Pancreas (tissue), 10 donors: Measurements from ENCODE around the gene HDAC10. TPM values are rescaled to one million over a fixed set of nuclear protein-coding genes. Genes with fewer than 3 reads are reported as not detected.
A peak's percentile ranks its signal among the peaks of the same experiment; 100 is the strongest.

ENCODE experiments used
- ATAC-seq, 4 donors: fragments of 200-7000 bp; cut with Tn5 transposase; one replicate each; pipeline versions ENCODE4 v1.8.0 to v1.9.1; 2020; ENCODE audit warnings: mild to moderate bottlenecking in 4 of 4, moderate library complexity in 4 of 4
- DNase-seq, 6 donors: peaks; one replicate each; pipeline ENCODE4 v3.0.0-alpha.2; 2020
- FAIRE-seq: peaks from 2 replicates; lab custom pipeline; 2012; peaks lifted over from hg19 to GRCh38; lab: Jason Lieb, UNC
- H3K27ac ChIP-seq, 4 donors: fragments of 200-600 bp; sonication (generic); 1 replicate in 3 of 4; 2 replicates in 1 of 4; pipeline versions ENCODE4 v1.5.0 to v1.8.0; 2020
- H3K27me3 ChIP-seq, 4 donors: fragments of 200-600 bp; one replicate each; pipeline ENCODE4 v1.8.0; 2021
- H3K36me3 ChIP-seq, 3 donors: fragments of 200-600 bp; sonication (generic) in 1 of 3; one replicate each; pipeline versions ENCODE4 v1.5.0 to v1.8.0; 2020 to 2021
- H3K4me1 ChIP-seq, 3 donors: fragments of 200-600 bp; one replicate each; pipeline ENCODE4 v1.8.0; 2021
- H3K4me3 ChIP-seq, 4 donors: fragments of 200-600 bp; sonication (generic) in 2 of 4; one replicate each; pipeline versions ENCODE4 v1.5.0 to v1.8.0; 2020 to 2021
- H3K9me3 ChIP-seq, 4 donors: fragments of 200-600 bp; one replicate each; pipeline ENCODE4 v1.8.0; 2021
- WGBS, 2 donors: extraction: QIAGEN DNeasy Blood & Tissue Kit; methylation state at CpG; one replicate each; pipeline ENCODE4 v1.1.7; 2013; 5-methylcytosine and 5-hydroxymethylcytosine counted together
- intact Hi-C, 3 donors: fragments of 100-400 bp; cut with DNase I; formaldehyde crosslinking; loops; one replicate each; pipeline versions ENCODE4 v1.11.1 to v1.14.2; 2022
- polyA plus RNA-seq, 2 donors: library from polyadenylated mRNA; stranded (reverse); fragments of 200-250 nt; gene quantifications; one replicate each; pipeline ENCODE4 v1.2.3, GENCODE V29; 2013
- total RNA-seq, 6 donors: library from RNA; stranded (reverse); fragmentation: NEBNext Ultra II Directional in 4 of 6; extraction: Animal tissue kit (Norgen Biotek cat#: 25700) in 4 of 6; gene quantifications; one replicate each; pipeline versions ENCODE4 v1.2.1 to v1.2.4, GENCODE V29; 2021 to 2023
- TF ChIP-seq, protein P1 (sequence below), 4 donors: fragments of 200-600 bp; sonication (generic) in 3 of 4; IDR thresholded peaks; one replicate each; pipeline versions ENCODE4 v1.5.0 to v1.8.0; 2021; ENCODE audit warnings: antibody characterized with exemption in 4 of 4
- donor health status: healthy with polysubstance abuse.
- donor health status: DM: no; HTN: no; CAD: no; lungs with moderate emphysema.
- donor health status: DM: no; HTN: no; CAD: no.
- donor health status: control.
- donor health status: control.
- donor health status: Bipolar disorder and iron deficiency.
- donor health status: DM: yes; HTN: yes; CAD: no.
- donor health status: DM: no; HTN: no; CAD: no.
- donor health status: DM: no; HTN: no; CAD: no.
- donor health status: DM: yes; HTN: yes; CAD: no.

Gene HDAC10
- total and polyA plus RNA-seq, 8 donors = 17.0 to 78.3 (median 21.8) TPM

DNA sequence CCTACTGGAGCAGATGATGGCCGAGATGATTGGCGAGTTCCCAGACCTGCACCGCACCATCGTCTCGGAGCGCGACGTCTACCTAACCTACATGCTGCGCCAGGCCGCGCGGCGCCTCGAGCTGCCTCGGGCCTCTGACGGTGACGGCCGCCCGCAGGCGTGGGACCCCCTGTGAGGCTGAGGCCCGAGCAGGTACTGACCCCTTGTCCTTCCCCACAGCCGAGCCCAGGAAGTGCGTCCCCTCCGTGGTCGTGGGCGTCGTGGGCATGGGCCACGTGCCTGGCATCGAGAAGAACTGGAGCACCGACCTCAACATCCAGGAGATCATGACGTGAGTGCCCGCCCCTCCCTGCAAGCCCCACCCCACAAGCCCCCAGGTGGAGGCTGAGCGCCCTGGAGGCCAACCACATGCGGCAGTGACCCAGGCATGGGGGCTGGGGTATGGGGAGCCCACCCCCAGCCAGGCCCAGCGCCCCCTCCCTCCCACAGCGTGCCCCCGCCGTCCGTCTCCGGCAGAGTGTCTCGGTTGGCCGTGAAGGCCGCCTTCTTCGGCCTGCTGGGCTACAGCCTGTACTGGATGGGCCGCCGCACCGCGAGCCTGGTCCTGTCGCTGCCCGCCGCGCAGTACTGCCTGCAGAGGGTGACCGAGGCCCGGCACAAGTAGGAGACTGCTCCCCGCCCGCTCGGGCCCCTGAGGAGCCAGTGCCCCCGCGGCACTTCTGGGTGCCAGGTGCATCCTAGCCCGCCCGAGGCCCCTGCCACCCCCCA lies 53.0 kb downstream of the HDAC10 start:
- intact Hi-C loops = no loop called here
- TF ChIP-seq, protein P1, sequence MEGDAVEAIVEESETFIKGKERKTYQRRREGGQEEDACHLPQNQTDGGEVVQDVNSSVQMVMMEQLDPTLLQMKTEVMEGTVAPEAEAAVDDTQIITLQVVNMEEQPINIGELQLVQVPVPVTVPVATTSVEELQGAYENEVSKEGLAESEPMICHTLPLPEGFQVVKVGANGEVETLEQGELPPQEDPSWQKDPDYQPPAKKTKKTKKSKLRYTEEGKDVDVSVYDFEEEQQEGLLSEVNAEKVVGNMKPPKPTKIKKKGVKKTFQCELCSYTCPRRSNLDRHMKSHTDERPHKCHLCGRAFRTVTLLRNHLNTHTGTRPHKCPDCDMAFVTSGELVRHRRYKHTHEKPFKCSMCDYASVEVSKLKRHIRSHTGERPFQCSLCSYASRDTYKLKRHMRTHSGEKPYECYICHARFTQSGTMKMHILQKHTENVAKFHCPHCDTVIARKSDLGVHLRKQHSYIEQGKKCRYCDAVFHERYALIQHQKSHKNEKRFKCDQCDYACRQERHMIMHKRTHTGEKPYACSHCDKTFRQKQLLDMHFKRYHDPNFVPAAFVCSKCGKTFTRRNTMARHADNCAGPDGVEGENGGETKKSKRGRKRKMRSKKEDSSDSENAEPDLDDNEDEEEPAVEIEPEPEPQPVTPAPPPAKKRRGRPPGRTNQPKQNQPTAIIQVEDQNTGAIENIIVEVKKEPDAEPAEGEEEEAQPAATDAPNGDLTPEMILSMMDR (IDR thresholded peaks at IDR 0.05) = no peak
- Histone ChIP-seq H3K27ac (no peak overlapping the region), H3K4me1 (peaks cover 0 to 13% (median 10%) of the 10 kb centered on the region in 3 donors), H3K36me3 (peaks cover 0 to 30% (median 0%) of the 10 kb centered on the region in 3 donors), H3K27me3 (no peaks in the 10 kb centered on the region), H3K4me3 (no peak overlapping the region), H3K9me3 (no peaks in the 10 kb centered on the region)
- no peak for FAIRE-seq
- ATAC-seq = no peak
- DNase-seq = peak in 3 of 6 donors; percentile 25 to 85 (median 60)
- 94 to 96% methylated on average over 51 to 61 of the region's 61 CpGs for WGBS, 2 donors

DNA sequence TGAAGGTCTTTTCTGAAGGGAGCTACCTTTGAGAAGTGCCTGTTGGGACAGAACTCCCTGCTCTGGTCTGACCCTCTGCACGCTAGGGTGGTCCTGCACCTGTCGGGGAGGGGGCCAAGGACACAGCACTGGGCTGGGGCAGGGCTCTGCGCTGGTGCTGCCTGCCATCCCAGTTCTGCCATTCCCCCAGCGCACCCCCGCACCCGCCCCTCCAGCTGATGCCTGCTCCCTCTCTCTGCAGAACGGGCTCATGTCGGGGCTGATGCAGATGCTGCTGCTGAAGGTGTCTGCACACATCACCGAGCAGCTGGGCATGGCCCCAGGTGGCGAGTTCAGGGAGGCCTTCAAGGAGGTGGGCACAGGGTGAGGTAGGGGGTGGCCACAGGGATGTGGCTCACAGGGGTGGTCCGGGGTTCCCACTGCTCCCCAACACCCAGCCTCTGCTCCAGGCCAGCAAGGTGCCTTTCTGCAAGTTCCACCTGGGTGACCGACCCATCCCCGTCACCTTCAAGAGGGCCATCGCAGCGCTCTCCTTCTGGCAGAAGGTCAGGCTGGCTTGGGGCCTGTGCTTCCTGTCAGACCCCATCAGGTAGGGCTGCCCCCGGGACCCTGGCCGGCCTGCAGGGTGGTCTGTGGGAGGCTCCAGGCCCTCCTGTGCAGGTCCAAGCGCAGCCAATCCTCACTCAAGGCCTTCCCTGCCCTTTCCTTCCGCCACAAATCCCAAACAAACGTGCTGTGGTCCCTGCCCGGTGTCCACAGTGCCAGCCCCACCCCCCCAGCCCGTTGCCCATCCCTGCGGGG lies 53.9 kb downstream of the HDAC10 start:
- Histone ChIP-seq H3K4me1 (peaks cover under 1 to 11% (median 7%) of the 10 kb centered on the region in 3 donors), H3K27ac (no peak overlapping the region), H3K36me3 (peaks cover 0 to 30% (median 0%) of the 10 kb centered on the region in 3 donors), H3K9me3 (no peaks in the 10 kb centered on the region), H3K4me3 (no peak overlapping the region), H3K27me3 (no peaks in the 10 kb centered on the region)
- ATAC-seq = no peak
- TF ChIP-seq, protein P1 (IDR thresholded peaks at IDR 0.05) = no peak
- DNase-seq = peak in 2 of 6 donors; percentile 49 to 79
- intact Hi-C loops = no loop called here
- no peak for FAIRE-seq
- 86 to 89% methylated on average over 22 to 23 of the region's 23 CpGs for WGBS, 2 donors

DNA sequence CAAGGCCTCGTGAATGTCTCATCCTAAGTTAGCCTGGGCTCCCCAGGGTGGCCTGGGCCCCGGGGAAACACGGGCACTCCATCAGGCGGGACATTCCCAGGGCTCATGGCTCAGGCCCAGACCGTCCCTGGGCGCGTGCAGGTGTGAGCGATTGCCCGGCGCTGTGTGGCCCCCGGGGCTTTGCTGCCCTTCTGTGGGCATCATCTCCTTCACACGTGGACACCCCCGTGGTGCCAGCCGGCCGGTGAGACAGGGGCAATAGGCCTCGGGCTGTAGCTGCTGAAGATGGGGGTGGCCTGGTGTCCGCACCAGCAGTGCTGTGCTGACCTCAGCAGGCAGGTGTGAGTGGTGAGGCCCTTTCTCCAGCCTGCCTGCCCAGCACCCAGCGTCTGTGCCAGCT lies 54.8 kb downstream of the HDAC10 start:
- Histone ChIP-seq H3K4me1 (peaks cover 7 to 15% (median 10%) of the 10 kb centered on the region in 3 donors), H3K27me3 (no peaks in the 10 kb centered on the region), H3K4me3 (no peak overlapping the region), H3K9me3 (no peaks in the 10 kb centered on the region), H3K36me3 (peaks cover 0 to 30% (median 0%) of the 10 kb centered on the region in 3 donors), H3K27ac (no peak overlapping the region)
- DNase-seq (peak in 2 of 6 donors; percentile 36 to 71), ATAC-seq (no peak), FAIRE-seq (no peak)
- WGBS, 2 donors = 88 to 90% methylated on average over 18 of the region's 18 CpGs
- intact Hi-C loops = no loop called here
- TF ChIP-seq, protein P1 (IDR thresholded peaks at IDR 0.05) = no peak

Other genes with a start within 250 kb of the HDAC10 start
- gene IL17REL, start 238.5 kb downstream of the HDAC10 start, total RNA-seq = not detected
- gene IL17REL, start 238.5 kb downstream of the HDAC10 start, polyA plus RNA-seq = not detected
- not detected for gene TTLL8, start 193.0 kb downstream of the HDAC10 start, total RNA-seq
- gene TTLL8, start 193.0 kb downstream of the HDAC10 start, polyA plus RNA-seq = not detected
- gene MLC1, start 165.8 kb downstream of the HDAC10 start, total RNA-seq = under 1 TPM in 2 of 6 donors, not detected in 4; 0.04 to 0.05 TPM
- under 1 TPM; 0.04 to 0.16 TPM for gene MLC1, start 165.8 kb downstream of the HDAC10 start, polyA plus RNA-seq
- 1 to 10 TPM in 1 of 6 donors, under 1 TPM in 4, not detected in 1; 0.09 to 1.9 (median 0.26) TPM for gene MOV10L1, start 161.3 kb downstream of the HDAC10 start, total RNA-seq
- under 1 TPM; 0.23 to 0.80 TPM for gene MOV10L1, start 161.3 kb downstream of the HDAC10 start, polyA plus RNA-seq
- 1 to 10 TPM in 1 of 6 donors, under 1 TPM in 5; 0.31 to 1.2 (median 0.60) TPM for gene PANX2, start 80.5 kb downstream of the HDAC10 start, total RNA-seq
- gene PANX2, start 80.5 kb downstream of the HDAC10 start, polyA plus RNA-seq = 1 to 10 TPM in 1 of 2 donors, under 1 TPM in 1; 0.68 to 3.5 TPM
- gene TRABD, start 65.4 kb downstream of the HDAC10 start, total RNA-seq = 10 to 100 TPM; 25.9 to 64.1 (median 48.6) TPM
- 100 to 1,000 TPM; 104 to 107 TPM for gene TRABD, start 65.4 kb downstream of the HDAC10 start, polyA plus RNA-seq
- gene SELENOO, start 50.3 kb downstream of the HDAC10 start, total RNA-seq = 10 to 100 TPM; 11.6 to 17.8 (median 13.0) TPM
- 10 to 100 TPM; 78.2 to 79.8 TPM for gene SELENOO, start 50.3 kb downstream of the HDAC10 start, polyA plus RNA-seq
- 10 to 100 TPM; 19.2 to 36.7 (median 26.8) TPM for gene TUBGCP6, start 6.2 kb downstream of the HDAC10 start, total RNA-seq
- gene TUBGCP6, start 6.2 kb downstream of the HDAC10 start, polyA plus RNA-seq = 100 to 1,000 TPM; 109 to 139 TPM
- 1 to 10 TPM in 5 of 6 donors, under 1 TPM in 1; 0.88 to 3.8 (median 1.6) TPM for gene MAPK12, start 10.4 kb upstream of the HDAC10 start, total RNA-seq
- gene MAPK12, start 10.4 kb upstream of the HDAC10 start, polyA plus RNA-seq = 10 to 100 TPM in 1 of 2 donors, 1 to 10 TPM in 1; 6.9 to 19.2 TPM
- gene MAPK11, start 19.1 kb upstream of the HDAC10 start, total RNA-seq = 1 to 10 TPM; 1.3 to 3.7 (median 2.3) TPM
- gene MAPK11, start 19.1 kb upstream of the HDAC10 start, polyA plus RNA-seq = 10 to 100 TPM; 13.2 to 22.2 TPM
- 100 to 1,000 TPM in 5 of 6 donors, 10 to 100 TPM in 1; 89.3 to 168 (median 113) TPM for gene PLXNB2, start 56.4 kb upstream of the HDAC10 start, total RNA-seq
- 100 to 1,000 TPM; 191 to 216 TPM for gene PLXNB2, start 56.4 kb upstream of the HDAC10 start, polyA plus RNA-seq
- 1 to 10 TPM; 4.3 to 9.5 (median 5.4) TPM for gene DENND6B, start 75.7 kb upstream of the HDAC10 start, total RNA-seq
- 10 to 100 TPM; 20.9 to 25.3 TPM for gene DENND6B, start 75.7 kb upstream of the HDAC10 start, polyA plus RNA-seq
- gene PPP6R2, start 92.1 kb upstream of the HDAC10 start, total RNA-seq = 10 to 100 TPM; 21.1 to 28.7 (median 24.6) TPM
- 10 to 100 TPM; 60.1 to 70.4 TPM for gene PPP6R2, start 92.1 kb upstream of the HDAC10 start, polyA plus RNA-seq
- gene SBF1, start 223.8 kb upstream of the HDAC10 start, total RNA-seq = 10 to 100 TPM; 36.8 to 76.2 (median 56.1) TPM
- gene SBF1, start 223.8 kb upstream of the HDAC10 start, polyA plus RNA-seq = 10 to 100 TPM; 51.8 to 76.5 TPM
- gene ADM2, start 230.3 kb upstream of the HDAC10 start, total RNA-seq = 10 to 100 TPM in 1 of 6 donors, 1 to 10 TPM in 5; 4.1 to 44.3 (median 6.4) TPM
- 1 to 10 TPM; 2.1 to 4.8 TPM for gene ADM2, start 230.3 kb upstream of the HDAC10 start, polyA plus RNA-seq
- under 1 TPM in 3 of 6 donors, not detected in 3; 0.40 to 0.54 (median 0.50) TPM for gene MIOX, start 235.6 kb upstream of the HDAC10 start, total RNA-seq
- gene MIOX, start 235.6 kb upstream of the HDAC10 start, polyA plus RNA-seq = 1 to 10 TPM; 1.5 to 2.9 TPM